Tibial nerve (tissue), 3 donors: Measurements from ENCODE around the gene SCRN1.

Source experiments
- CTCF ChIP-seq, 5 experiments: fragments of 200-600 bp in 3 of 5; fragments of 450-650 bp in 2 of 5; sonication (generic) in 3 of 5; IDR thresholded peaks; one replicate each; pipeline ENCODE4 v1.5.1; 2016 to 2019; ENCODE audit warnings: antibody characterized with exemption in 5 of 5, mild to moderate bottlenecking in 3 of 5, moderate library complexity in 2 of 5
- POLR2A ChIP-seq, 2 donors: fragments of 450-650 bp; IDR thresholded peaks; one replicate each; pipeline ENCODE4 v1.6.1; 2017; ENCODE audit warnings: antibody characterized with exemption in 2 of 2, mild to moderate bottlenecking in 2 of 2, moderate library complexity in 2 of 2

- no peak for TF ChIP-seq CTCF (IDR thresholded peaks at IDR 0.05)
- no peak for TF ChIP-seq POLR2A (IDR thresholded peaks at IDR 0.05)
Measured at GRCh38 chr7:30032310-30033125, 42.9 kb upstream of the SCRN1 start.
